HFFc6 (cell line): ENCODE results near the gene CIB1. TPM values are rescaled to one million over a fixed set of nuclear protein-coding genes. Genes with fewer than 3 reads are reported as not detected.

ENCODE experiments used
- DNase-seq: peaks from one replicate; pipeline ENCODE4 v3.0.0-alpha.2; 2018
- H3K27ac Mint-ChIP-seq: 2 replicates; pipeline ENCODE4 v1.8.0; 2020; ENCODE audit warnings: mild to moderate bottlenecking, mixed read lengths
- H3K27me3 Mint-ChIP-seq: 2 replicates; pipeline ENCODE4 v1.8.0; 2021; ENCODE audit warnings: mild to moderate bottlenecking, moderate library complexity, mixed read lengths; ENCODE audit not compliant: insufficient read depth
- H3K36me3 Mint-ChIP-seq: 2 replicates; pipeline ENCODE4 v1.8.0; 2021; ENCODE audit warnings: low read depth, mixed read lengths
- H3K4me1 Mint-ChIP-seq: 2 replicates; pipeline ENCODE4 v1.8.0; 2020; ENCODE audit warnings: low read depth, mixed read lengths
- H3K4me3 Mint-ChIP-seq: 2 replicates; pipeline ENCODE4 v1.8.0; 2020; ENCODE audit warnings: mild to moderate bottlenecking, moderate library complexity, mixed read lengths
- H3K9me3 Mint-ChIP-seq: 2 replicates; pipeline ENCODE4 v1.8.0; 2020; ENCODE audit warnings: mild to moderate bottlenecking, mixed read lengths
- total RNA-seq, 6 experiments: library from RNA; stranded (reverse); fragmentation: NEBNext Ultra II Directional; extraction: Animal tissue kit (Norgen Biotek cat#: 25700); gene quantifications; 2 replicates in 1 of 6; 3 replicates in 5 of 6; pipeline ENCODE4 v1.2.3, GENCODE V29; 2021
- TF ChIP-seq, protein P1 (sequence below): fragments of 200-600 bp; sonication (generic); IDR thresholded peaks from 2 replicates; pipeline ENCODE4 v1.5.0; 2021; ENCODE audit warnings: antibody characterized with exemption, mild to moderate bottlenecking

The CIB1 gene
- total RNA-seq, 6 experiments from 2014 or later = 73.5 to 82.2 (median 76.9) TPM

DNA sequence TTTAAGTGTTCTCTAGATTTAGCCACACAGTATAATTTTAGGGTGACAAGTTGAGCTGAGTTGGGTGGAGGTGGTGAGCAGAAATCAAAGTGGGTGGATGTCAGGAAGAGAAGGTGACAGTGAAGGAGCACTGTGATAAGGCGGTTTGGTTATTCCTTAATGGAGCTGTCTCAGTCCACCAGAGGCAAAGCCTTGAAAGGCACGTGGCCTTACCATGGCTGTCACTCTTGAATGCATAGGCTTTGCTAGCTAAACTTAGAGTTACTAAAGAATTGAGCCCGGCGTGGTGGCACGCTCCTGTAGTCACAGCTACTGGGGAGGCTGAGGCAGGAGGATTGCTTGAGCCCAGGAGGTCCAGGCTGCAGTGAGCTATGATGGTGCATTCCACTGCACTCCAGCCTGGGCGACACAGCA is 15.1 kb upstream of the CIB1 start:
- no peak for DNase-seq
- Mint-ChIP-seq H3K36me3 (no peaks in the 10 kb centered on the region), H3K27me3 (peaks cover 2% of the 10 kb centered on the region; the same call in 1 of the 2 replicates), H3K4me3 (peak overlapping the region; percentile 89), H3K9me3 (no peaks in the 10 kb centered on the region), H3K27ac (peak overlapping the region; percentile 73), H3K4me1 (peaks cover 15% of the 10 kb centered on the region)
- TF ChIP-seq, protein P1, sequence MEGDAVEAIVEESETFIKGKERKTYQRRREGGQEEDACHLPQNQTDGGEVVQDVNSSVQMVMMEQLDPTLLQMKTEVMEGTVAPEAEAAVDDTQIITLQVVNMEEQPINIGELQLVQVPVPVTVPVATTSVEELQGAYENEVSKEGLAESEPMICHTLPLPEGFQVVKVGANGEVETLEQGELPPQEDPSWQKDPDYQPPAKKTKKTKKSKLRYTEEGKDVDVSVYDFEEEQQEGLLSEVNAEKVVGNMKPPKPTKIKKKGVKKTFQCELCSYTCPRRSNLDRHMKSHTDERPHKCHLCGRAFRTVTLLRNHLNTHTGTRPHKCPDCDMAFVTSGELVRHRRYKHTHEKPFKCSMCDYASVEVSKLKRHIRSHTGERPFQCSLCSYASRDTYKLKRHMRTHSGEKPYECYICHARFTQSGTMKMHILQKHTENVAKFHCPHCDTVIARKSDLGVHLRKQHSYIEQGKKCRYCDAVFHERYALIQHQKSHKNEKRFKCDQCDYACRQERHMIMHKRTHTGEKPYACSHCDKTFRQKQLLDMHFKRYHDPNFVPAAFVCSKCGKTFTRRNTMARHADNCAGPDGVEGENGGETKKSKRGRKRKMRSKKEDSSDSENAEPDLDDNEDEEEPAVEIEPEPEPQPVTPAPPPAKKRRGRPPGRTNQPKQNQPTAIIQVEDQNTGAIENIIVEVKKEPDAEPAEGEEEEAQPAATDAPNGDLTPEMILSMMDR = no peak

GRCh38 chr15:90243943-90244639 is 10.3 kb upstream of the CIB1 start:
- Mint-ChIP-seq H3K9me3 (no peaks in the 10 kb centered on the region), H3K4me1 (peaks cover 7% of the 10 kb centered on the region), H3K27me3 (peaks cover 6% of the 10 kb centered on the region), H3K27ac (no peak overlapping the region), H3K36me3 (no peaks in the 10 kb centered on the region), H3K4me3 (no peak overlapping the region)
- no peak for DNase-seq
- TF ChIP-seq, protein P1 = no peak

- H3K9me3 Mint-ChIP-seq = no peaks in the 10 kb centered on the region
- DNase-seq = no peak
- no peaks in the 10 kb centered on the region for H3K36me3 Mint-ChIP-seq
- TF ChIP-seq, protein P1 = no peak
- no peak overlapping the region for H3K4me3 Mint-ChIP-seq
- no peak overlapping the region for H3K27ac Mint-ChIP-seq
- no peaks in the 10 kb centered on the region for H3K4me1 Mint-ChIP-seq
- H3K27me3 Mint-ChIP-seq = peaks cover 5% of the 10 kb centered on the region; the same call in 1 of the 2 replicates
Measured at GRCh38 chr15:90241343-90242192, 7.8 kb upstream of the CIB1 start.

DNA sequence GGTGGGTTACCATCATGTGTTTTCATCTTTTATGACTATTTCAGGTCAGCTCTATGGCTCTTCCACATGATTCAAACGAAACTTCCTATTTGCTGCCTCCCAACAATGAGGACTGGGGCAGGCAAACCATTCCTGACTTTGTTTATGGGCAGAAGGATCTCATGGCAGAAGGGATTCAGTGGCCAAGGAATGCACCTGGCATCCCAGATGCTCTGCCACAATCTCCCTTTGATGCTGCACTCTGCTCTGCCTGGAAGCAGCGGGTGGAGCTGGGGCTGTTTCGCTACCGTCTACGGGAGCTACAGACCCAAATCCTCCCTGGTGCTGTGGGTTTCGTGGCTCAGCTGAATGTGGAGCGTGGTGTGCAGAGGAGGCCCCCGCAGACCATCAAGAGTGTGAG is 7.1 kb upstream of the CIB1 start:
- no peaks in the 10 kb centered on the region for H3K36me3 Mint-ChIP-seq
- H3K4me1 Mint-ChIP-seq = no peaks in the 10 kb centered on the region
- DNase-seq = no peak
- TF ChIP-seq, protein P1 = no peak
- H3K4me3 Mint-ChIP-seq = no peak overlapping the region
- H3K27ac Mint-ChIP-seq = no peak overlapping the region
- peaks cover 5% of the 10 kb centered on the region; the same call in 1 of the 2 replicates for H3K27me3 Mint-ChIP-seq
- no peaks in the 10 kb centered on the region for H3K9me3 Mint-ChIP-seq

DNA sequence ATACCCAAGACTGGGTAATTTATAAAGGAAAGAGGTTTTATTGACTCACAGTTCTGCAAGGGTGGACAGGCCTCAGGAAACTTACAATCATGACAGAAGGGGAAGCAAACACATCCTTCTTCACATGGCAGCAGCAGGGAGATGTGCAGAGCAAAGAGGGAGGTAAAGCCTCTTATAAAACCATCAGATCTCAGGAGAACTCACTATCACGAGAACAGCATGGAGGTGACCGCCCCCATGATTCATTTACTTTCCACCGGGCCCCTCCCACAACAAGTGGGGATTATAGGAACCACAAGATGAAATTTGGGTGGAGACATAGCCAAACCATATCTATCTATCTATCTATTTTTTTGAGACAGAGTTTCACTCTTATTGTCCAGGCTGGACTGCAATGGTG is 5.6 kb upstream of the CIB1 start:
- Mint-ChIP-seq H3K4me1 (peaks cover 9% of the 10 kb centered on the region), H3K27me3 (peaks cover 5% of the 10 kb centered on the region; the same call in 1 of the 2 replicates), H3K27ac (no peak overlapping the region), H3K36me3 (no peaks in the 10 kb centered on the region), H3K9me3 (no peaks in the 10 kb centered on the region), H3K4me3 (no peak overlapping the region)
- TF ChIP-seq, protein P1 = no peak
- DNase-seq = no peak
